SU-DHL-6 (cell line): ENCODE results near the gene NENF.

Experiments
- EZH2phosphoT487 ChIP-seq: fragments of 200-600 bp; sonication (generic), shearing (Covaris generic); conservative IDR thresholded peaks from 2 replicates; pipeline ENCODE4 v1.6.1; 2018; ENCODE audit warnings: mild to moderate bottlenecking, antibody characterized with exemption, low read length, moderate library complexity, mixed read lengths
- TF ChIP-seq, protein P1 (sequence below): fragments of 200-600 bp; sonication (generic); IDR thresholded peaks from one replicate; pipeline ENCODE4 v1.5.1; 2017; ENCODE audit warnings: antibody characterized with exemption, mild to moderate bottlenecking, low read length, moderate library complexity; ENCODE audit not compliant: insufficient read depth, poor library complexity, severe bottlenecking

DNA sequence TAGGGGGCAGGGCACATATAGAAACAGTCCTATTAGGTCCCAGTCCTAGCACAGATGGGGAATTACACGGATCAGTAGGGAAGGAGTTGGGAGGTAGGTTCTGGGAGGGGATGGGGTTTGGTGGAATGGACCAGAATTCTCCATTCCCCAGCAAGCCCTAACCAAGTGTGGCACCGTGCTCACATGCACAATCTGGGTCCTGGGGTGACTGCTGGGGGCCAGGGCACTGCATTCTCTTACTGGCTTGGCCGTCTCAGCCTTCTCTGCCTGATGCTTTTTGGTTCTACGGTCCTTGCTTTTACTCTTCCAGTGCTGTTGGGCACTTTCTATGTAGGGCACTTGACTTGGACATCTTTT lies 53.9 kb downstream of the NENF start:
- TF ChIP-seq, protein P1, sequence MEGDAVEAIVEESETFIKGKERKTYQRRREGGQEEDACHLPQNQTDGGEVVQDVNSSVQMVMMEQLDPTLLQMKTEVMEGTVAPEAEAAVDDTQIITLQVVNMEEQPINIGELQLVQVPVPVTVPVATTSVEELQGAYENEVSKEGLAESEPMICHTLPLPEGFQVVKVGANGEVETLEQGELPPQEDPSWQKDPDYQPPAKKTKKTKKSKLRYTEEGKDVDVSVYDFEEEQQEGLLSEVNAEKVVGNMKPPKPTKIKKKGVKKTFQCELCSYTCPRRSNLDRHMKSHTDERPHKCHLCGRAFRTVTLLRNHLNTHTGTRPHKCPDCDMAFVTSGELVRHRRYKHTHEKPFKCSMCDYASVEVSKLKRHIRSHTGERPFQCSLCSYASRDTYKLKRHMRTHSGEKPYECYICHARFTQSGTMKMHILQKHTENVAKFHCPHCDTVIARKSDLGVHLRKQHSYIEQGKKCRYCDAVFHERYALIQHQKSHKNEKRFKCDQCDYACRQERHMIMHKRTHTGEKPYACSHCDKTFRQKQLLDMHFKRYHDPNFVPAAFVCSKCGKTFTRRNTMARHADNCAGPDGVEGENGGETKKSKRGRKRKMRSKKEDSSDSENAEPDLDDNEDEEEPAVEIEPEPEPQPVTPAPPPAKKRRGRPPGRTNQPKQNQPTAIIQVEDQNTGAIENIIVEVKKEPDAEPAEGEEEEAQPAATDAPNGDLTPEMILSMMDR: no peak
- no peak for TF ChIP-seq EZH2phosphoT487
